SU-DHL-6 (cell line): ENCODE measurements around the gene UBQLN3.

Experiments used
- H2AFZ ChIP-seq: fragments of 200-600 bp; sonication (generic); 2 replicates; pipeline ENCODE4 v1.6.1; 2014; ENCODE audit warnings: low read depth, mild to moderate bottlenecking, moderate library complexity, mixed read lengths, antibody characterized with exemption, low read length; ENCODE audit not compliant: severe bottlenecking
- H3F3A ChIP-seq: fragments of 200-600 bp; shearing (Covaris generic); 2 replicates; pipeline ENCODE4 v1.6.0; 2016; ENCODE audit warnings: antibody characterized with exemption, mild to moderate bottlenecking; ENCODE audit not compliant: insufficient read depth
- H3K27ac ChIP-seq: fragments of 200-600 bp; sonication (generic); 2 replicates; pipeline ENCODE4 v1.5.1; 2016; ENCODE audit warnings: low read depth, mild to moderate bottlenecking, low read length, moderate library complexity, mixed read lengths
- H3K27me3 ChIP-seq: fragments of 200-600 bp; sonication (generic), shearing (Covaris generic); 2 replicates; pipeline ENCODE4 v1.6.0; 2014; ENCODE audit warnings: mild to moderate bottlenecking, low read length
- H3K36me3 ChIP-seq: fragments of 200-600 bp; sonication (generic); 2 replicates; pipeline ENCODE4 v1.6.1; 2014; ENCODE audit warnings: mild to moderate bottlenecking, low read length, mixed read lengths
- H3K4me2 ChIP-seq: fragments of 300-600, 200-600 bp; shearing (Covaris generic), sonication (generic); 2 replicates; pipeline ENCODE4 v1.6.0; 2014; ENCODE audit warnings: low read length, low read depth, mild to moderate bottlenecking; ENCODE audit not compliant: poor library complexity, severe bottlenecking
- H3K4me3 ChIP-seq: fragments of 200-600 bp; sonication (generic); 2 replicates; pipeline ENCODE4 v1.5.1; 2014; ENCODE audit warnings: antibody characterized with exemption, low read length, mild to moderate bottlenecking, mixed read lengths; ENCODE audit not compliant: insufficient read depth, poor library complexity, severe bottlenecking
- H3K79me2 ChIP-seq: fragments of 200-600 bp; sonication (generic); 2 replicates; pipeline ENCODE4 v1.6.1; 2014; ENCODE audit warnings: mild to moderate bottlenecking, low read length, moderate library complexity; ENCODE audit not compliant: insufficient read depth
- H3K9ac ChIP-seq: fragments of 200-600 bp; sonication (generic); 2 replicates; pipeline ENCODE4 v1.7.0; 2014; ENCODE audit warnings: mild to moderate bottlenecking, low read length
- H3K9me2 ChIP-seq: fragments of 200-600 bp; sonication (generic); replicated peaks from 2 replicates; pipeline ENCODE4 v1.6.1; 2014; ENCODE audit warnings: low read length; ENCODE audit not compliant: insufficient read depth
- H3K9me3 ChIP-seq: fragments of 200-600 bp; sonication (generic); 2 replicates; pipeline ENCODE4 v1.6.1; 2014; ENCODE audit warnings: low read length, mixed read lengths; ENCODE audit not compliant: insufficient read depth
- H4K20me1 ChIP-seq: fragments of 200-600 bp; sonication (generic); 2 replicates; pipeline ENCODE4 v1.6.1; 2014; ENCODE audit warnings: low read depth, mild to moderate bottlenecking, antibody characterized with exemption, low read length, moderate library complexity, mixed read lengths
- EZH2phosphoT487 ChIP-seq: fragments of 200-600 bp; sonication (generic), shearing (Covaris generic); conservative IDR thresholded peaks from 2 replicates; pipeline ENCODE4 v1.6.1; 2018; ENCODE audit warnings: mild to moderate bottlenecking, antibody characterized with exemption, low read length, moderate library complexity, mixed read lengths
- TF ChIP-seq, protein P1 (sequence below): fragments of 200-600 bp; sonication (generic); IDR thresholded peaks from one replicate; pipeline ENCODE4 v1.5.1; 2017; ENCODE audit warnings: antibody characterized with exemption, mild to moderate bottlenecking, low read length, moderate library complexity; ENCODE audit not compliant: insufficient read depth, poor library complexity, severe bottlenecking

UBQLN3 gene

DNA sequence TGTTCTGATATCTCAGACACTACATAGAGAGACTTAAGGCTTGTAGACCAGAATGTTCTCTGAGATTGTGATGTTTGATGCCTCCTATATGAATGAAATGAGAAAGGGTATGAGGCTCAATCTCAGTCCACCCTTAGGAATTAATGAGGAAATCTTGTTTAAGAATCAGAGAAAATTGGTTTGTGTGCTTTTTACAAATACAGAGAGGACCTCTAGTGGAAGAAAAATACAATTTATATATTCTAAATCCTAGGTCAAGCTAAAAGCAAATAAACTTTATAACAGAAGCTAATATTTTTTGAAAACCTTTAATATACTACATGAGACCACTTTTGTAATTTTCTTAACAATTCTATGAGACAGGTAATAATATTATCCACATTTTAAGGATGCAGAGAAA lies 43.6 kb upstream of the UBQLN3 start:
- no peak overlapping the region for H3K4me3 ChIP-seq
- H3K9ac ChIP-seq: no peak overlapping the region
- H3F3A ChIP-seq: no peaks in the 10 kb centered on the region
- H3K4me2 ChIP-seq: no peak overlapping the region
- H3K27me3 ChIP-seq: no peaks in the 10 kb centered on the region
- no peaks in the 10 kb centered on the region for H3K36me3 ChIP-seq
- no peak overlapping the region for H3K27ac ChIP-seq
- H3K9me2 ChIP-seq: no peaks in the 10 kb centered on the region
- no peaks in the 10 kb centered on the region for H3K79me2 ChIP-seq
- H3K9me3 ChIP-seq: no peaks in the 10 kb centered on the region
- no peaks in the 10 kb centered on the region for H4K20me1 ChIP-seq
- TF ChIP-seq EZH2phosphoT487: no peak
- TF ChIP-seq, protein P1, sequence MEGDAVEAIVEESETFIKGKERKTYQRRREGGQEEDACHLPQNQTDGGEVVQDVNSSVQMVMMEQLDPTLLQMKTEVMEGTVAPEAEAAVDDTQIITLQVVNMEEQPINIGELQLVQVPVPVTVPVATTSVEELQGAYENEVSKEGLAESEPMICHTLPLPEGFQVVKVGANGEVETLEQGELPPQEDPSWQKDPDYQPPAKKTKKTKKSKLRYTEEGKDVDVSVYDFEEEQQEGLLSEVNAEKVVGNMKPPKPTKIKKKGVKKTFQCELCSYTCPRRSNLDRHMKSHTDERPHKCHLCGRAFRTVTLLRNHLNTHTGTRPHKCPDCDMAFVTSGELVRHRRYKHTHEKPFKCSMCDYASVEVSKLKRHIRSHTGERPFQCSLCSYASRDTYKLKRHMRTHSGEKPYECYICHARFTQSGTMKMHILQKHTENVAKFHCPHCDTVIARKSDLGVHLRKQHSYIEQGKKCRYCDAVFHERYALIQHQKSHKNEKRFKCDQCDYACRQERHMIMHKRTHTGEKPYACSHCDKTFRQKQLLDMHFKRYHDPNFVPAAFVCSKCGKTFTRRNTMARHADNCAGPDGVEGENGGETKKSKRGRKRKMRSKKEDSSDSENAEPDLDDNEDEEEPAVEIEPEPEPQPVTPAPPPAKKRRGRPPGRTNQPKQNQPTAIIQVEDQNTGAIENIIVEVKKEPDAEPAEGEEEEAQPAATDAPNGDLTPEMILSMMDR: peak; percentile 10
- no peak overlapping the region for H2AFZ ChIP-seq

DNA sequence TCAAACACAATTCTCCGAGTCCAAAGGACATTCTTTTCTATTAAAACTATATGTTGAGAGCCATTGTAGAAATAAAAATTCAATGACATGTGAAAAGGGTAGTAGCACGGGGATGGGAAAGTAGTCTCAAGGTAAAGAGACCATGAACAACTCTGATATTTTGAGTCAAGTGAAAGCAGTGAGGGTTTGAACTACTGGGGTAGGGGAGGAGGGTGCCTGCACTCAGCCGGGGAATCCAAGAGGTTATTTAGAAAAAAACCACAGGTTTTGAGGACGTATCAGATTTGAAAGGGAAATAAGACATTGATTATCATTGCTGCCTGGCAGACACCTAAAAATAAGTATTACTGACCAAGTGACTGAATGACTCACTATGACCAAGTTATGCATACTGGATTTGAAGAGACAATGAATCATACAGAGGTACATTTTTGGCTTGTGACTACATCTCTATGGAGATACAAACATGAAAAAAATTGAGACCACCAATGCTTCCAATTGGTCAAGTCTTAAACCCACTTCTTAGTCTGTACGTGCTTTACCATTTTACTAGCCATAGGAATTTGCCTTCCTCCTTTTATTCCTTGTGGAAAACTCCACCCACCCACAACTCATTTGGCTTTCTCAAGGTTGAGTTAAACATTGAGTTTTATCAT lies 40.8 kb upstream of the UBQLN3 start:
- Histone ChIP-seq H3K4me2 (no peak overlapping the region), H3K4me3 (no peak overlapping the region), H3K36me3 (no peaks in the 10 kb centered on the region), H2AFZ (no peak overlapping the region), H3K9me2 (no peaks in the 10 kb centered on the region), H3F3A (no peaks in the 10 kb centered on the region), H3K27me3 (no peaks in the 10 kb centered on the region), H4K20me1 (no peaks in the 10 kb centered on the region), H3K27ac (no peak overlapping the region), H3K9ac (no peak overlapping the region), H3K79me2 (no peaks in the 10 kb centered on the region), H3K9me3 (no peaks in the 10 kb centered on the region)
- no peak for TF ChIP-seq EZH2phosphoT487
- TF ChIP-seq, protein P1: no peak

DNA sequence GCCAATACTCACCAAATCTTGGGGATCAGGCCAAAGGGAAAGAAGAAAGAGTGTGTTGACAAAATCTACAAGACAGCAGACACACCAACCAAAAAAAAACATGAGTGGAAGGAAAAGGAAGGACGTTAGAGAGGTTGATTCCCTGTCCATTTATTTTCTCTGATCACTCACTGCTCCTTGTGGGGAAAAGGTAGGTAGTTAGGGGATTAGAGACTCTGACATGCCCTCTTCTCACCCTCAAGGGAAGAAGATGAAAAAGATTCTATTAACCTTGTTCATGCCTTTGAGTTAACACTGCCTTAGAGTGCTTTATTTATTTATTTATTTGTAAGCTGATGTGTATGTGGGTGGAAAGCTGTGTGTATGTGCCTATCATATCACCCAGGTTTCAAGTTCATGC lies 38.7 kb upstream of the UBQLN3 start, which contains the start of gene OR52H1:
Gene OR52H1 (minus strand): TSS at position 101 of the 400 bp plus-strand sequence. CDS start 3,035 bp downstream, outside the sequence.
- H2AFZ ChIP-seq: no peak within 1 kb of the TSS
- H4K20me1 ChIP-seq: no peaks in the 10 kb centered on the region
- no peaks in the 10 kb centered on the region for H3F3A ChIP-seq
- no peak within 1 kb of the TSS for H3K4me2 ChIP-seq
- no peak within 1 kb of the TSS for H3K9ac ChIP-seq
- no peaks in the 10 kb centered on the region for H3K36me3 ChIP-seq
- no peaks in the 10 kb centered on the region for H3K27me3 ChIP-seq
- no peak within 1 kb of the TSS for H3K27ac ChIP-seq
- H3K9me3 ChIP-seq: no peaks in the 10 kb centered on the region
- no peaks in the 10 kb centered on the region for H3K79me2 ChIP-seq
- TF ChIP-seq EZH2phosphoT487: no peak
- TF ChIP-seq, protein P1: no peak
- no peaks in the 10 kb centered on the region for H3K9me2 ChIP-seq
- no peak within 1 kb of the TSS for H3K4me3 ChIP-seq
